Dermis blood vessel endothelial cell (primary cell): ENCODE data around the gene TARP.

ENCODE experiments used
- DNase-seq: peaks from one replicate; pipeline ENCODE4 v3.0.0; 2010

Gene TARP

DNA sequence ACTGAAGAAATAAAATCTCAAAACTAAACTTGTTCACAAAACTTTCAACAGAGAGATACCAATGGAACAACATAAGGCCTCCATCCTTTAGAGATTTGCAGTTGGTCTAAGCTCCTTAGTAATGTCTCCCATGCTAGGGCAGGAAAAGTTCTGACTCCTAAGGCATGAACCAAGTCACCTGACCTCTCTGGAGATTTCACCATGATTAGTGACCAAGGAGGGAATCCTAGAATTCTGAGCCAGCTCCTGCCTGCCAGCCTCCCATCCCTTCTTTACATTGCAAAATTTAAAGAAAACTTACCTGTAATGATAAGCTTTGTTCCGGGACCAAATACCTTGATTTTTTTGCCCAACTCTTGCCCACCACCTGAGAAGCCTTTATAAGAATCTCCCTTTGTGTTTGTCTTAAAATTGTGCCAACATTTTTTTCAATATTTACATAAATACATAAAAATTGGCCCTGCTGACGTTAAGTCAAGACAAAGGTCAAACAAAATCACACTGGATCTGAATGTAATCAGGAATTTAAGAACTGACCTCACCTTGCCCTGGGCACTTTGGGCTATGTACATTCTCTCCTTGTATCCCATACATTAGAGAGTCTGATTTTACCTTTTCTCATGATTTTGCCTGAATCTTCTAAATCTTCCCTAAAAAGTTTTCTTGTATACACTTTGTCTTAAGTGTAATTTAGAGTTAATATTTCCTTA is at the start of gene TARP:
TSS of gene TARP (minus strand) at position 351 of the 710 bp plus-strand sequence.
- no peak for DNase-seq

DNA sequence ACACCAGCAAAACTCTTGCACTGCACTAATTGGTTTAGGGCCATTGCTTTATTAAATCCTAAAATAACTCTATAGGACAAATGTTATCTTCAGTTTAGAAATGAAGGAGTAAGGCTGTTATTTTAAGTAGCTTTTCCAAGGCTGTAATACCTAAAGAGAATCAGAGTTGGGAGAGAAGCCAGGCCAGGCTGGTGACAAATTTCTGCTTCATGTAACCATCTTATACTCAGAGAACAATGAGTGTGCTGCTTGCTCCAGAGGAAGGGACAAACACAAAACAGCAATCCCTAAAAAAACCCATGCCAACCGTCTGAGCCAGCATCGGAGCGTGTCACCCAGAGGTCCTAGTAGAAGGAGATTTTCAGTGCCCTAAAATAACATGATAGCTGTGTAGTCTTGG is 49.7 kb upstream of the TARP start:
- no peak for DNase-seq

DNA sequence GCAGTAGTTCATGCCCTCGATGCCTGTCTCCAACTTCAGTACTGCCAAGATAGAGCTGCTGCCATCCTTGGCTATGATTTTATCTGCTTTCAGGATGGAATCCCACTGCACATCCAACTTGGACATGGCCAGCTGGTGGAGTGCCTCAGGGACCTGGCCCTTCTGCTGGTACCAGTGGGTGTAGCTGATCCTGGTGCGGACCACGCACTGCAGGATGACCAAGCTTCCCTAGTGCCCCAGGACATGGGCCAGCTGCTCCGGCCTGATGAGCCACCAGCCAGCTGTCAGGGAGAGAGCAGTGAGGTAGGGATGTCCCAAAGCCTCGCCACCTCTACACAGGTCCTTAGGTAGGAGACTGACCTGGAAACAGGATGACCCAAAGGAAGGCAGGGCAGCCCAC is 49.0 kb upstream of the TARP start:
- DNase-seq: no peak

DNA sequence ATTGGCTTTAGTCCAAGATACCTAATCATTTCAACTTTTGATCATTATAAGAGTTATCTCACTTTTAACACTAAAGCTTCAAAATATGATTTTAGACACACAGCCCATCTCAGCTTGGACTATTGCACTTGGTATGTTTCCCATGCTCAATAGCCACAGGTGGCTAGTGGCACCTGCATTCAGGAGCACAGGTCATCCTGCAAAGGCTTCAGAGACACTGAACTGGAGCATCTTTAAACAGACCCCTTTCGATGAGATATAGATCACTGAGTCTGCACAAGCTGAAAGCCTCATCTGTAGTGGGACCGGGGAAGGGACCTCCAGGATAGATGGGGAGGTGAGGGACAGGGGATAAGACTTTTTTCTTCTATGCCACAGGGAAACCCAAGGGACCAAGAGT is 48.5 kb upstream of the TARP start:
- DNase-seq: no peak

DNA sequence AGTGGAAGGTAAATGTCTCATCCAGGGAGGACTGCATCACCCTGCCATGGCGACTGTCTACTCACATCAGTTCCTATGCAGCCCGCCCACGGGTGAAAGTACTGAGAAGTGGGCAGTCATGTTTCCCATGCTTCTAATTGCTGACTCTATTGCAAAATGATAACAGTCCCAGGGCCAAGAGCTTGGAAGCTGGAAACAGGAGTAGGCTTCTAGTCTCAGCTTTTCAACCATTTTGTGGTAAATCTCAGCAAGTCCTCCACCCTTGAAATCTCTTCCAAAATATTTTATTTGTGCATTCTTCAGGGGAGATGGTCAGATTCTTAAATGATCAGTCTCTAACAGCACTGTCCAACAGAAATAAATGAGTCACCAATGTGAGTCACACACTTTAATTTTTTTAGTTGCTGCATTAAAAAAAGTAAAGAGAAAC is 48.1 kb upstream of the TARP start:
- DNase-seq: no peak

DNA sequence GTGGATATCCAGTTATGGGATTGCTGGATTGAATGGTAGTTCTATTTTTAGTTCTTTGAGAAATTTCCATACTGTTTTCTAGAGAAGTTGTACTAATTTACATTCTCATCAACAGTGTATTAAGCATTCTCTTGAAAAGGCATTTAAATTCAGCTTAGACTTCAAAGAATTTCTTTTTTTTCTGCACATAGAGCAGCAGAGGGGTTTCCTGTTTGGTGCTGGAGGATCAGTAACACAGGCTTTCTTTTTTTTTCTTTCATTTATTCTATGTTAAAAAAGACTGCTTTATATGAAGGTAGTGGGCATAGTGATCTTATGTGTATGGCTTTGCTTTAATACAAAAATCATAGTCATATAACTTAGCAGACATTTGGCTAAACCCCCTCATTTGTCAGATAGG is 47.6 kb upstream of the TARP start:
- DNase-seq: no peak

DNA sequence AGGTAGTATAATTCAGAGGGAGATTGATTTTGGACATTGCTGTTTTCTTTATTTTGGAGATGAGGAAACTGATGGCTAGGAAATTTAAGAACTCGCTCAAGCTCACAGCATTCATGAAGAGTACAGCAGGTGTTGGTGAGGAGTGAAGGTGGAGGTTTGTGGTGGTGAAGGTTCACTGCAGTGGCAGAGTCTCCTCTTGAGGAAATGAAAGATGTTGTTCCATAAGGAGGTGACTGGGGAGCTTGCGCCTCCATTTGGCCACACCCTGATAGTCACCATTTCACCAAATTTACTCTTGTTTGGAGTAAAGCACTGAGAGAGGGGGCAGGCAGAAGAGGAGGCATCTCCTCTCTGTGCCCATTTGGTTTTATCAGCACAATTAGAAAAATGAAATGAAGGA is 46.4 kb upstream of the TARP start:
- no peak for DNase-seq

DNA sequence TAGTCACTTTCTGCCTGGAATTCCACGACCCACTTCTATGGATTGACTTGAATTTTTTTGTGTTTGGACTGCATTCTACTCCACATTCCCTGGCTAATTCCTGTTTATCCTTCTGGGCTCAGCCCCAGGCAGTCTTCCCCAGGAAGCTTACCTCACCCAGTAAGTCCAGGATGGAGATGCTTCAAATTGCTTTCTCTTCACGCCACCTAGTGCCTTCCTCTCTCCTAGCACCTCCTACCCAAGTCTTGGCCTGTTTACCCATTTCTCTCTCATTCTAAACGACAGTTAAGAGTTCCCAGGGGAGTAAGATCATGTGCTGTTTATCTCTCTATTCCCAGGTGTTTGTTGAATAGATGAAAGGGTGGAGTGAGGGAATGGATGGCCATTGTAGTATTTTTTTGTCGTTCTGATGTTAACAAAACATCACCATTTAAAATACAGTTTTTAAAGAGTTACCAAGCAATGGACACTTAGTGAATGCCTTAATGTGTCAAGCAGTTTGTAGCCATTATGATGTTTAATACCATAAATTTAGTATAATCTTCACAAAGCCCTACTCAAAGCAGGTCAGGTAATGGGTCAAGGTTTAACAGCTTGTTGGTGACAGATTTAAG is 45.5 kb upstream of the TARP start:
- peak; percentile 91 for DNase-seq

DNA sequence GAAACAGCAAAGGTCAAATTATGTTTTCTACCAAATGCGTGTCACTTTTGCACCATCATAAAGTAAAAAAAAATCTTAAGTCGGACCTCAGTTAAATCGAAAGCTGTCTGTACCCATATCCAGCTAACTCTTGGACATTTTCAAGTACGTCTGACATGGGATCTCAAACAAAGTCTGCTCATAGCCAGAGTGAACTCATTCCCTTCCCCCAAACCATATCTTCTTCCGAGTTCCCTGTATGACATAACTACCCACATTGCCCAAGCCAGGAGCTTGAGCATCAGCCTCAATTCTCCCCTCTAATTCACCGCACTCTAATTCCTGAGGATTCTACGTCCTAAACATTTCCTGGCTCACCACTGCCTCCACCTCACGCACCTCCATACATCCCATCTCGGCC is 44.8 kb upstream of the TARP start:
- no peak for DNase-seq

DNA sequence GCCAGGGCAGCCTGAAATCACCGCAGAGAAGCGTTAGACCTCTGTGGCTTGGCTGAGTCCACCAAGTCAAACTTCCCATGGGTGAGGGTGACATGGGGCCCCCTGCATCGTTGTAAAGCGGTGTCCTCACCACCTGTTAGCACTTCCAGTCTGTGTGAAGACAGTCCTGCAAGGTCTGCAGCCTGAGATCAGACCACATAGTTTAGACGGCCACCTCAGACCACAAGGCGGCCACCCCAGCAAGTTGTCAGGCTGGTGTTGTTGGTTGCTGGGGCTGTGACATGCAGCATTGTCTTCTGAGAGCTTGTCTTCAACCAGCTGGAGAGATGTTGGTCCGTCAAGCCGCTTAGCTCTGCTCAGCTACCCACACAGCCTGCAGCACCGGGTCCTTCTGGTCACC is 44.1 kb upstream of the TARP start:
- DNase-seq: no peak

DNA sequence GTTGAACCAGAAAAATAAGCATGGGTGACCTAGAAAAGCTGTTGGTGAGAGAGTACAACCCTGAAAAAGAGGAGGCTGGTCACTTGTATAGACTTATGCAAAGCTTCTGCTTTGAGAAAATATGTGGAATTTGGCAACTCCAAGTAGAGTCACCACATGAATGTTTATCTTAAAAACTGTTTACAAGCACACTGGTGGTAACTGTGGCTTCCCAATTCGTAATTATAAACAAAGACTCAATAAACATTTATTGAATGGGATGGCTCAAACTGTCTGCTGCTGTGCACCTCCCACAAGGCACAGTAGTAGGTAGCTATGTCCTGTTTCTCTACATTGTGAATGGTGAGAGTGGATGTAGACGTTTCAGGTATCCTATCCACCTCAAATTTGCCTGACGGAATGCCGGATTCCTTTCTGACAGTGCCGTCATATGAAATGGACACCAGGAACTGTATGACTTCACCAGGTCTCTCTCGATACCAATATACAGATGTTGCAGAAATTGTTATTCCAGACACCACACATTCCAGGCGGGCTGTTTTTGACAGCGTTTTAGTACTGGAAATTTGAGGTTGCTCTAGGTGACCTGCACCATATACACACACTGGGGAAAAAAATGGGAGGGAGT is 43.4 kb upstream of the TARP start:
- no peak for DNase-seq

DNA sequence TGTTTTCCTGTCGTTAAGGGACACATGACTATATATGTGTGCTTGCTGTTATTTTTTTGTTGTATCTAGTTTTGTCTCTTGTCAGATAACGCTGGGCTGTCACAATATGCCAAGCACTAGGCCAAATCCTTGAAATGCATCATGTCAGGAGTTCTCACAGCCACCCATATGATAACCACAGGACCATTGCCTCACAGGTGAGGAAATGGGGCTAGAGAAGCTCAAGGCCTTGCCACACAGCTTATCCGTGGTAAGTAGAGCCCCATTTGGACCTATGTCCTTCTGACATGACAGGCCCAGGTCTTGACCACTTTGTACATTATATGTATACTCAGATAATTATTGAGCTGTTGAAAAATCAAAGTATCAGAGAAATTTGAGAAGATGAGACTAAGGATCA is 42.0 kb upstream of the TARP start:
- DNase-seq: no peak

DNA sequence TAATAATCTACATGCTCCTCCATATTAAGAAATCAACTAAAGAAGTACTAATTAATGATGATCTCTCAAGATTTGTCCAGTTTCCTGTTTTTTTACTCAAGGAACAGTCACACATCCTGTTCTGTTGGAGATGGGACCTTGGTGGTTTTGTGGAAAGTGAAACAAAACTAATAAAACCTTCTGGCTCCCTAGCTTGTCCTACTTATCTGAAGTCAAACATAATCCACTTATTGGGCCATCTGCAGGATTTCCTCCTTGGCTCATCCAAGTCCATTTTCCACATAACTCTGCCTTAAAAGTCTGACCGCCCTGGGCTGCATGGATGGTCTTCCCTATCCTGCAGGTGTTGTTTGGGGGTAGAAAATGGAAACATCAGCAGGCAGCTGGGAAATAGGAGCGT is 39.4 kb upstream of the TARP start:
- peak; percentile 52 for DNase-seq

DNA sequence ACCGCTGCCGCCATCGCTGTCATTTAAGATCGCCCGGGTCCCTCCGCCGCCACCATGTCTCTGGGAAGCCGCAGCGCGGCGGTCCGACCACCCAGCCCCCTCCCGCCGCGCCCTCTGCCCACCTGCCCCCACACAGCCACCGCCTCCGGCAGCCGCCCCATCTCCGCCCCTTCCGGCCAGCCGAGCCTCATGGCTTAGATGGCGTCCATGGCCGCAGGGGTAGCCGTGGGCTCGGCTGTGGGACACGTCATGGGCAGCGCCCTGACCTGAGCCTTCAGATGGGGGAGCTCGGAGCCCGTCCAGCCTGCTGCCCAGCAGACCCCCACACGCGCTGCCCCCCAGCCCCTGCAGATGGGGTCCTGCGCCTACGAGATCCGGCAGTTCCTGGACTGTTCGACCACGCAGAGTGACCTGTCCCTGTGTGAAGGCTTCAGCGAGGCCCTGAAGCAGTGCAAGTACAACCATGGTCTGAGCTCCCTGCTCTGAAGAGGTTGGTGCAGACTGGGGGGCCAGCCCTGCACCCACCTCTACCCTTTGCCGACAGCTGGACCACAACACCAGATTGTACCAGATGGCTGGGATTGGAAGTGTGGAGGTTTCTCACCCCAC is 38.0 kb upstream of the TARP start:
- peak; percentile 55 for DNase-seq

DNA sequence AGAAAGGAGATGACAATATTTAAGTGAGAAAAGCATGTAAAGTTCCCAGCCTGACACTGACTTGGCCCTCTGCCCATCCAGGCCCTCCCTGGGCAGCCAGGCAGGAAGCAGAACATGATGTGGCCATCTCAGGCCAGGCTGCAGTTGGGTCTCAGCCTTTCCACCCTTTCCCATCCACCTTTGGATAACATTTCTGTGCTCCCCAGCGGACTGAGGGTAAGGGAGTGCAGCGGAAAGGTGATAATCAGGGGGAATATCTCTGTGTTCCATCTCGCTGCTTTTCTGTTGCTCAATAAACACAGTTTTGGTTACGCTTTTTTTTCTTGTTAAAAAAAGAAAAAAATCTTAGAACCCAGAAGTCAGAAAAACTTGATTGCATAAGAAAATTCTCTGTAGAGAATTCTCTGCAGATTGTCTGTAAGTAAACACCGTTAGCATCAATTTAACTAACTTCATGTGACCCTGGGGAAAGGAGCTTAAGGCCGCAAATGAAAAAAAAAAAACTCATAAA is 37.2 kb upstream of the TARP start:
- DNase-seq: peak; percentile 77

DNA sequence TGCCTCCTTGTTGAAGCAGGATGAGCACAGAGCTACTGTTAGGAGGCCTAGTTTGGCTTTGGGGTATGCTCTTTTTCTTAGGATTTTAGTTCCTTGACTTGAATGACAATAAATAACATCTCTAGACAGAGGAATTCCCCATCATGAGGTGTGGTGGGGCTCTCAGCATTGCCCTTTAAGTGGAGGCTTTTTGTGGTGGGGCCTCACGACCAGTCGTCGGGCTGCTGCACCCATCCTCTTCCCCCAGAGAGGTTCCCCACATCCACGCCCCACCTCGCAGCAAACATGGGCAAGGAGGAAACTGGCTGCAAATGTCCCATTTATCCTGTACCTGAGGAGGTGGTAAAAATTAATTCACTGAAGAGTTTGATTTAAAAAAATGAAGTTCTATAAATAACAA is 36.1 kb upstream of the TARP start:
- no peak for DNase-seq

DNA sequence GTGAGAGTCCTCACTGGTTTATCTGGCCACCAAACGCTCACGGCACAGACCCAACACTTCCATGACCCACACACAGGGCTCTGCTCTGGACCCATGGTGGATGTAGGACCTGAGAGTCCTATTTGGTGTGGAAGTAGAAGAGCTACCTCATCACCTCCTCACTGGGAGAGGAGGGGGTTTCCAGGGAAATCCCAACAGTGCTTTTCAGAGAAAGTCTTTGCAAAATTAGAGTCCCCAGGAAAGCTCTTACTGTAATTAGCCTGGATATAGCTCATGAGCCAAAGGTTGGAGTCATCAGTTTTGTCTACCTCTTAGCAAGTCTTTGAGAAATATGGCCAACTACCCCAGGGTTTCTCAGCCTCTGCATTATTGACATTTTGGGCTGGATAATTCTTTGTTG is 34.7 kb upstream of the TARP start:
- DNase-seq: no peak

DNA sequence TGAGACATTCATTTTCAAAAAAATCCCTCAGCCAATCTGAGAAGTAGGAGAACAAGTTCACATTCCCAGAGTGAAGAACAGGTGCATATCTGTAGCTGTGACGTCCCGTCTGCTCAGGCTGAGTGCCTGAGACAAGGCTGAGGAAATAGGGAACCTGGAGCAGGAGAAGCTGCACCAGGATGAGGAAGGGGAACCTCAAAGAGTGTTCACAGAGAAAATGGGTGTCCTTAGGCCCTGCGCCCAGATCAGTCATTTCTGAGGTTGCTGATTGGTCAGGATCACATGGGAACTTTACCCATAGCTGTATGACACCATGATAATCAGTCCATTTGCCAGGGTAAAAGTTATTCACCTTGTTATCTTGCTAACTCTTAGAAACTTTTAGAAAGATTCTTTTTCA is 34.2 kb upstream of the TARP start:
- no peak for DNase-seq

DNA sequence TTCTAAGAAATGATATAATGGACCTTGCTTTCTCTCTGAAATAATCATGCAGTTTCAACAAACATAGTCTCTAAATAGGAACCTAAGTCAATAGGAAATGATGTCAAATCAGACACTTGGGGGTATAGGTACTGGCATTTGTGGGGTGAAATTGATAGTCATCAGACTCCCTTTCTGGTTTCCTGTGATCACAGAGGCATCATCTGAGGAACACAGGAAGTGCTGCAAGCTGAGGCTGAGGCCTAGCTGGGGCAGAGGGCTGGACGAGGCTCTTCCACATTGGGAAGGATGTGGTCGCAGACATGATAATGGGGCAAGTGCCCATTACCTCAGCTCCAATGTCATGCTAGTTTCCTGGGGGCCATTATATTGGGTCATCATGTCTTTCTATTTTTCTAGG is 33.5 kb upstream of the TARP start:
- DNase-seq: no peak

DNA sequence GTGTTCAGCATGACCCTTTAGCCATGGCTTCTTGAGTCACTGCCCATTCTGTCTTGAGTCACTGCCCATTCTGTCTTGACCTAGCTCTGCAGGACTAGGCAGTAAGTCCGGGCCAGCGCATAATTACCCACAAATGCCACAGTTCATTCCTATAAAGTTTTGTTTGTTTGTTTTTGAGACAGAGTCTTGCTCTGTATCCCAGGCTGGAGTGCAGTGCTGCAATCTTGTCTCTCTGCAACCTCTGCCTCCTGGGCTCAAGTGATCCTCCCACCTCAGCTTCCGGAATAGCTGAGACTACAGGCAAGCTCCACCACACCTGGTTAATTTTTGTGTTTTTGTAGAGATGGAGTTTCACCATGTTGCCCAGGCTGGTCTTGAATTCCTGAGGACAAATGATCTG is 32.7 kb upstream of the TARP start:
- DNase-seq: no peak

DNA sequence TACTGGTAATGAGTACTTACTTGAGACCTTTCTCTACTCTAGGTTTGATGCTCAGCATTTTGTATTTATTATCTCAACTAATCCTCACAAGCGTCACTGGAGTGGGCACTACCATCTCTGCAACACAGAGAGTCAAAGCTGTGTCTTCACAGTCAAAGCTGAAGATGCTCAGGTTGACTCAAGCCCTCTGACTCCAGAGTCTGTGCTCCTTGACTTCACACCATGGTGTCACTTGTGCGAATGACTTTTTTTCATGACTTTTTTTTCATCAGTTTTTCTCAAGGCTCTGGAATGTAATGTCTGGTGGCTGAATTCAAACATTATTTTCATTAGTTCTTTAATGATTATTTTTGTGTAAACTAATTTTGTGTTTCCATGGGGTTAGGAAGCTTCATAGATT is 30.4 kb upstream of the TARP start:
- DNase-seq: no peak

DNA sequence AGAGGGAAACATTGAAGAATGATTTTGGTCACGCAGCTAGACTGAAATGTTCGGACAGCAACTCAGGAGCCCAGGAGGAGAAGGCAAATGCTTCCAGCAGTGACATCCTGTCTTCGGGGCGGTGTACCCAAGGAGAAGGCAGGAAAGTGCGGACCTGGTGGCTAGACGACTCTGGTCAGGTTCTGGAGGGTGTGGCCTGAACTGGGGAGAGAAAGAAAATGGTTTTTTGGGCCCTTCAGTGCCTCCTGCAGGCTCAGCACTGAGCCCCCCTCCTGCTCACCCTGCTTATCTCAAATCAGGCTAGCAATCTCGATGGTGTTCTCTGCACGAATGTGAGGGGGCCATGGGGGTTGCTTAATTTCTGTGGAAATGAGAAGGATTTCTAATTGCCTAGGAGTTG is 26.7 kb upstream of the TARP start:
- DNase-seq: no peak

DNA sequence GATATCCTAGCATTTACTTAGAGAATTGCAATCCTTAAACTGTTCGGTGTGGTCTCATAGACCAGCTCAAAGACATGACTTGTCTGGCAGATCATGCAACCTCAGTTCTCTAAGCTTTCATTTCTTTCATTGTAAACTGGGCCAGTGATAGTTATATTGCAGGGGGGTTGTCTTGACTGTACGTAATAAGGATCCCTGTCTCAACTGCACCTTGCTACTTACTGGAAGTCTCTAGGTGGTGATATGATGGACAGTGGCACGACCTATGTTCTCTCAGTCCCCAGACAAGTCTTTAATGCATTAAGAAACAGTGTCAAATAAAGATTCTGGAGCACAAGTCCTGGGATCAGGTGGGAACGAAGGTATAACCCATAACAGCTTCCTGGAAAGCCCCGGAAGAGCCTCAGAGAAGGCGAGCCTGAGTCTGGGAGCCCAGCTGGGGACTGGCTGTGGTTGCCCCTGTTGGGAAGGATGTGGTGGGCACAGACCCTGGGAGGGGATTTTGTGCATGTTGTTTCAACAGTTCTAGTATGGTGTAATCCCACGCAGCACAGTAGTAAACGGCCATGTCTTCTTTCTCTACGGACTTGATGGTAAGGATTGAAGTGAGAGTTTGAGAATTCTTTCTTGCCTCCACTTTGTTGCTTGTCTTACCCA is 26.0 kb upstream of the TARP start:
- no peak for DNase-seq
